Measurements from ENCODE around the gene KHSRP. TPM values are rescaled to one million over a fixed set of nuclear protein-coding genes. Genes with fewer than 3 reads are reported as not detected.
A peak's percentile ranks its signal among the peaks of the same experiment; 100 is the strongest.

KHSRP gene
- total and polyA plus RNA-seq, 2 of the 13 experiments (the other 11 are each of a cell fraction or from before 2014, with no cell fraction given) = 72.1 to 129 TPM

GRCh38 chr19:6464070-6464873 lies 39.7 kb upstream of the KHSRP start, which contains the start of gene CRB3 (continued):
- no peak for TF ChIP-seq NONO (IDR thresholded peaks at IDR 0.05)
- TF ChIP-seq NONO (CRISPR knock-in tag; conservative IDR thresholded peaks at IDR 0.05) = no peak
- TF ChIP-seq ZSCAN20 (CRISPR knock-in tag; IDR thresholded peaks at IDR 0.05; ENCODE audit: borderline replicate concordance) = no peak
- no peak for TF ChIP-seq FLYWCH1 (CRISPR knock-in tag; IDR thresholded peaks at IDR 0.05)
- no peak for TF ChIP-seq RNF2 (conservative IDR thresholded peaks at IDR 0.05; ENCODE audit: low read depth)
- no peak for TF ChIP-seq ZNF530 (CRISPR knock-in tag; IDR thresholded peaks at IDR 0.05; ENCODE audit: low read depth)
- TF ChIP-seq GABPB1 (CRISPR knock-in tag; IDR thresholded peaks at IDR 0.05) = peak; percentile 89
- TF ChIP-seq HOXA5 (CRISPR knock-in tag; IDR thresholded peaks at IDR 0.05) = no peak
- no peak for TF ChIP-seq CTCF (CRISPR knock-in tag; IDR thresholded peaks at IDR 0.05)
- peak; percentile 61 for TF ChIP-seq THAP11 (CRISPR knock-in tag; IDR thresholded peaks at IDR 0.05)
- TF ChIP-seq SMAD1 (CRISPR knock-in tag; IDR thresholded peaks at IDR 0.05; ENCODE audit: borderline replicate concordance, low read depth) = peak; percentile 40; the same call in 1 of the 2 replicates
- TF ChIP-seq NFATC3 (CRISPR knock-in tag; IDR thresholded peaks at IDR 0.05) = 0 out of 2 replicates have a peak, but pooled peaks have one; percentile 27
- no peak for TF ChIP-seq KDM5A (IDR thresholded peaks at IDR 0.05; ENCODE audit: borderline replicate concordance, low read length)
- TF ChIP-seq DMAP1 (CRISPR knock-in tag; IDR thresholded peaks at IDR 0.05) = peak; percentile 46; the same call in 1 of the 2 replicates
- TF ChIP-seq ARNT2 (CRISPR knock-in tag; IDR thresholded peaks at IDR 0.05; ENCODE audit: low read depth) = peak; percentile 42
- TF ChIP-seq CENPBD1 (CRISPR knock-in tag; IDR thresholded peaks at IDR 0.05; ENCODE audit: borderline replicate concordance, low read depth) = no peak
- peak; percentile 65; the same call in 1 of the 2 replicates for TF ChIP-seq TAF1 (CRISPR knock-in tag; IDR thresholded peaks at IDR 0.05)
- TF ChIP-seq BRF2 (CRISPR knock-in tag; IDR thresholded peaks at IDR 0.05) = no peak
- peak; percentile 53; the same call in 1 of the 2 replicates for TF ChIP-seq GMEB1 (CRISPR knock-in tag; IDR thresholded peaks at IDR 0.05; ENCODE audit: borderline replicate concordance)
- 0 out of 2 replicates have a peak, but pooled peaks have one; percentile 31 for TF ChIP-seq HOXD1 (CRISPR knock-in tag; IDR thresholded peaks at IDR 0.05)
- 0 out of 2 replicates have a peak, but pooled peaks have one; percentile 33 for TF ChIP-seq ZNF772 (CRISPR knock-in tag; IDR thresholded peaks at IDR 0.05)
